Activated CD4-positive, alpha-beta T cell treated with anti-CD3 and anti-CD28 coated beads for 48 hours (primary cell): ENCODE data around the gene PTPRE.

Experiments used
- DNase-seq: peaks from one replicate; pipeline ENCODE4 v3.0.0-alpha.2; 2020

PTPRE gene

DNA sequence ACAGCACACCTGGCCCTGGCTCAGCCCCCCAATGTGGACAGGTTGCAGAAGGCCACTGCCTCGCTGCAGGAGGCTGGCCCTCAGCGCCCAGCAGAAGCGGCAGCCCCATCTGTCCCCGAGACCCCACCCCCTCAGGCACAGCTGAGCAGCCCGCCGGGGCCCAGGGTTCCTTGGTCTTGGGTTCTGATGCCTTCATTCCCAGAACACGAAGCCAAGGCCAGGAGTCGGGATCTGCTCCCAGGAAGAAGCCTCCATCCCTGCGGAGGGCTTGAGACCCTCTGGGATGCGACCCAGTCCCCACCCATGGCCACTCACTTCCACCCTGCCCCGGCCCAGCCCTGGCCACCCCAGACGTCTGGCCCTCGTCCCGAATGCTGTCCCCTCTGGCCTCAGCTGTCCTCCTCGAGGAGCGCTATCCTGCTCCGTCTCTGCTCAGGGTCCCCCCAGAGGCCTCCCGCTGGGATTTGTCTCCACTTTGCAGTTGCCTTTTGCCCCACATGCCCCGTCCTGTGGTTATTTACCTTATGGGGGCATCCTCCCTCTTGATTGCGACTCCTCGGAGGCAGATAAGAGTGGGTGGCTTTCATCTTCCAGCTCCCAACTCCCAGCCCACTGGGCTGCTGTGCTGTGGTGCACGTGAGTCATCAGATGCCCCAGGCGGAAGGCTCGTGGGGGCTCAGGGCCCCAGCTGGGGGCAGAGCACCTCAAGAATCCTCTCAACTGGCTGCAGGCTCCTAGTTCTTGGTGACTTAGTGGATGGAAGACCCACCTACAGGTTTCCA is 121.8 kb downstream of the PTPRE start:
- DNase-seq, result no peak

DNA sequence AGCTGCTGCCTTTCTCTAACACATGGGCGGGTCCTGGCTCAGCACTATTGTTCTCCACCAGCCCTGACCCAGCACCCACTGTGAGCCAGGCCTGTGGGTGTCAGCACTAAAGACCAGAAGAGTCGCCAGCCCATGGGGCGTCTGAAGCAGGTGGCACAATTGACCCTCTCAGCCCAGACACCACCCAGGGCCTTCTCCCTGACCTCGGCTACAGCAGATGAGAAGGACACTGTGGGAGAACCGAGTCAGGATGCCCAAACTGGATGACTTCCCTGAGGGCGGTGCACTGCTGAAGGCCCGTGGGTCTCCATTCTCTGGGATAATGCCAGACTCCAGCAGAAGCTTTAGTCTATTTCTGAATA is 122.4 kb downstream of the PTPRE start:
- DNase-seq, result no peak

DNA sequence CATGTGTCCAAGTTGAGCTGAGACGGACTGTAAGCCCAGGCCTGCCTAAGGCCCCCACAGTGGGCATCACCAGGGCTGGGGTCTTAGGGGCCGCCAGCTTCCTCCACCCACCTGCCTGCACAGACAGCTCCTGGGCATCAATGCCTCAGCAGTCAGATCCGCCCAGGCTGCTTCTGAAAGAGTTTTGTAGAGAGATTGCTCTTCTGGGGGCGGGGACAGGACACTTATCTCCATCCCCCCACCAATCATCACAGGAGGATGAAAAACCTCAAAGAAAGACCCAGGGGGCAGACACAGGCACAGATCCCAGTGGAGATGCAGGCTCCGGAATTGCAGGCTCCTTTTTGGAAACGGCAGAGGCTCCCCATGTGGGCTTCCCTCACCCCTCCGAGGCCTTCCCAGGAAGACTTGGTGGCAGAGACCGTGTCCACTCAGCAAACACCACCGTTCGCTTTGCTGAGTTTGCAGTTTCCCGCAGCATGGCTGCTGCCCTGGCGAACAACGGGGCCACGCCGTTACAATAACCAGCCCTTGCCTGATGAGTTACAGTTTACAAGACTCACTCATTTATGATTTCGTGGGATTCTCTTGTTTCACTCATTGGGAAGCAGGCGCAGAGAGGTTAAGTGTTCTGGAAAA is 122.9 kb downstream of the PTPRE start:
- DNase-seq, result no peak

DNA sequence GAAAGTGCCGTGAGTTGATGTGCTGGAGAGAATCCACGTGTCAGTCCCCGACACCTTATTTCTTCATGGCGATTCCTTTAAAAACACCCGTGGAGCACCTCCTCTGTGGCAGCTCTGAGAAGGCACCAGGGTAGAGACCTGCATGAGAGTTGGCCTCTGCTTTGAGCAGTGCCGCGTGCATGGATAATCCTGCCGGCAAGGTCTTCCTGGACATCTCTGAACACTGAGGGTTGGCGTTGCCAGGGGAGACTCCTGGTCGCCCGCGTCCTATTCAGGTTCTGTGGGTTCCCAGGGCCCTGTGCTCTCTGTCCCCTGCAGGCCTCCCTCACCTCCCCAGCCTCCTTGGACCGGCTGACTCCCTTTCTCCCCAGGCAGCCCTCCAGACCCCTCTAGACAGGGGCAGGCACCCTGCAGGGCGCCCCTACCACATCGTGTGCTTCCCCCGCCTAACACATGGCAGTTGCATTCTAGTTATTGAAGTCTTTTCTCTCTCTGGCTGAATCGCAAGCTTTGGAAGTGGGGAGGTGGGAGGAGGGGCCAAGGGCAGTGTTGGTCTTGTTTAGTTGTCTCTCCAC is 123.7 kb downstream of the PTPRE start:
- no peak for DNase-seq

DNA sequence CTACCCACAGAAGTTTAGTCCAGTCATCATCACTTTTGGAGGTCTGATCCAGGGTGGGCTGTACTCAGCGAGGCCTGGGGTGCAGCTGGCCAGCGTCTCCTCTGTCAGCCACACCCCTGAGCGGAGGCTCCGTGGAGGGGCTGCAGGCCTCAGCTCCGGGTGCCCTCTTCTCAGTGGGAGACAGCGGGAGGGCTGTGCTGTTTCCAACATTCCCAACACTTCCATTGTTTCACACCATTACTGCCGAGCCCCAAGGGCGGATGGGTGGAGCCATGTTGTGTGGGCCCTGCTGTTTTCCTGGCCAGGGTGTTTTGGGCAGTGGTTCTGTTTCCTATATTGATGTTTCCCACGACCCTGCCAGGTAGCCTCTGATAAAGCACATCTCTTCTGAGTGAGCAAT is 124.3 kb downstream of the PTPRE start:
- no peak for DNase-seq

DNA sequence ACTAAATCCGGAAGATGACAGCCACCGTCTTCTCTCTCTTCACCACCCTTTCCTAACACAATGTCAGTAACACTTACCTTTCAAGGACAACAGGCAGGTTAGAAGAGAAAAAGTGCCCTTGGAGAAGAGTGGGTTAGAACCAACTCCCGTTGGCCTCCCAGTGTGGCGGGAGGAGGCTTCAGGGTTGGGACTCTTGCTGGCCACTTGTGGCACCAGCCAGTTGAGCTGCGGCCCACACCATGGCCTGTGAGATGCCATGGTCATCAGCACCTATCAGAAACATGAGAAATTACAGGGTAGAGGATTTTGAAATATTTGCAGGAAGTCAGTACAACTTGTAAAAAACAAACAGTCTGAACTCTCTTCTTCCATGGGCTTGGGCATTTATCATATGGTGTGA is 125.6 kb downstream of the PTPRE start:
- no peak for DNase-seq

DNA sequence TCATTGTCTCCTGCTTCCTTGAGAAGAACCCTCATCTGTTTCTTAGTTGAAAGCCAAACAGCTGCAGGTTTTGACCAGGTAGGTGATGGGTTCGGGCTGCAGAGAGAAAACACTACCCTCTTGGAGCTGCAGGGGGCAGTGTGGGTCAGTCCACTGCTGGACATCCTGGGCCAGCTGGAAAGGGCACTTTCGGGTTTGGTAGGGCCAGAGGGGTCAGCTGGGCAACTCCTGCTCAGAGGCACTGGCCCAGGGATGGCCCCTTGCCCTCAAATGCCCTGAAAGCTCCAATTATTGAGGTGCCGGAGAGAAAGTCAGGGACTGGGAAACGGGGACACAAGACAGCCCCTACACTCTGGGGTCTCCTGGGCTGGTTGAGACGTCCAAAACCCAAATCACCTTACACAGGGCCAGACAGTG is 128.7 kb downstream of the PTPRE start:
- DNase-seq, result peak; percentile 76

DNA sequence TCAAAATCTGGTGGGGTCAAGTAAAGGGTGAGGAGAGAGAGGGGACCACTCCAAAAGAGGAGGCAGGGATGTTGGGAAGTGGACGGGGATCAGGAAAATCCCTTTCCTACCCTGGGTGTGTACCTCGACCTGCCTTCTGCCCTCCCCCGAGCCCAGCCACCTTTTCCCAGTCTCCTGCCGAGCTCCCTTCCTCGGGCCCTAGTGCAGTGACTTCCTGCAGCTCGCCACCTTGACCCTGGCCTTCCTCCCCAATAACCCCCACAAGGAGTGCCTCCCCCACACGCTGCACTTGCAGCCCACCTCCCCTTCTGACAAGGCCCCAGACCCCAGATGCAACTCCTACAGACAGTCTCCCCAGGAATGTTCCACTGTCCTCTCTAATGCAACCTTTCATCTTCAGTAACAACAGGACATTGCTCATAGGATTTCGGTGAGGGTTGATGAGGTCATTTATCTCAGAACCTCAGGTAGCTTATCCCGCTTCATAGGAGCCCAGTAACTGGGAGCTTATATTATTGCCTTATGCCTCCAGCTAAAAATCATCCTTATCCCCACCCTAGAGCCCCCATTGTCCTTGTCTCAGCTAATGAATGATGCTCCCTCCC is 129.2 kb downstream of the PTPRE start:
- no peak for DNase-seq

DNA sequence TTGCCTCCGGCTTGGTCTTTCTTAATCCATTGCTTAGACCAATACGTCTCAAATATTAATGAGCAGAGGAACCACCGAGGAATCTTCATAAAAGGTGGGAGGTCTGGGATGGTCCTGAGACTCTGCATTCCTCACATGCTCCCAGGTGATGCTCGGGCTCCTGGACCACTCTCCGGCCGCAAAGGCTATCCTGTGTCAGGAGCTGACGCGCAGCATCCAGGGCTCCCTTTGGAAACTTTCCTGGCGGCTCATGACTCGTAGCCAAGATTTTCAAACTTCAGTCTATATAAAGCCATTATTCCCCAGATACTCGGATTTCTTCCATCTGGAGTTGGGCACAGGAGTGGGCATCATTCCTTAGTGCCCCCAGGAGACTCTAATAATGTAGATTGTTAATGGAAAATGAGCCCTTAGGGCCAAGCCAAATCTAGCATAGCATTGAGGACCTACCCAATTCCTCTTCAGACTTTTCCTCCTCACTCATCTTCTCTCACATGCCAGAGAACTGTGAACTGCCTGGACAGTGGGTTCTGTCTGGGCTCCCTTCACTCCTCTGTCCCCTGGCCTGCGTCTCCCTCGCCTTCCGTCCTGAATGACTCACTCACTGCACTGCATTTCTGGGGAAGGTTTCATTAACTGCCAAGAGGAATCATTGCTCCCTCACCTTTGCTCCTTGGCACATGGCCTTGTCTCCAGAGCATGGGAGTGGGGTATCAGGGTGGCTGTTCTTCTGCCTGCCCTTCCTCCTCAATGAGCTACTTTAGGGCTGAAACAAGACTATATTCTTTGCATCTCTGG is 130.0 kb downstream of the PTPRE start:
- DNase-seq, result no peak

DNA sequence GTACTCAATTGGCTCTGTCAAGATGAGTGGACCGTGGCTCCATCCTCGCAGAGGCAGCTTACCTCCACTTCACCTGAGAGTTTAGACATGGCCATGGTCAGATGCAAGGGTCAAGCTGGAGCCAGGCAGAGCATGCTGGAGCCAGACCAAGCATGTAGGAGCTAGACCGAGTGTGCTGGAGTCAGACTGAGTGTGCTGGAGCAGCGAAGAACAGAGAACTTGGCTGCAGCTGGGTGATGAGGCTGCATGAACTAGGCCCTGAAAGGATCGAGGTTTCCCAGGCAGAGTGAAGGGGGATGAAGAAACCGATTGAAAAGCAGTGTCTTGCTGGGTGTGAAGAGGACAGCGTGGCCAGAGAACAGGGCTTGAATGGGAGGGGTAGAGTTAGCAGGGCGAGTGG is 133.2 kb downstream of the PTPRE start:
- no peak for DNase-seq

DNA sequence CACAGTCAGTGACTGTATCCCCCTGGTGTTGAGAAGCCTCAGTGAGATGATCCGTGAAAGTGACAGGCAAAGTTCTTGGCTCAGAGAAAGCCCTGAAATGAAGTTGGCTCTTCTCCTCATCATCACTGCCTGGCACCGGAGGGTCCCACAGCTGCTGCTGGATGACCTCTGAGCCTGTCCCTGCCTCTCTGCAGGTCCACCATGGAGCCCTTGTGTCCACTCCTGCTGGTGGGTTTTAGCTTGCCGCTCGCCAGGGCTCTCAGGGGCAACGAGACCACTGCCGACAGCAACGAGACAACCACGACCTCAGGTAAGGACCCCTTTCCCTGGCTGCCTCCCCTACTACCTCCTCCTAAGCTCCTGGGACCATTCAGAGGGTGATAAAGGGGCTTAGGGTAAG is 133.8 kb downstream of the PTPRE start:
- no peak for DNase-seq

DNA sequence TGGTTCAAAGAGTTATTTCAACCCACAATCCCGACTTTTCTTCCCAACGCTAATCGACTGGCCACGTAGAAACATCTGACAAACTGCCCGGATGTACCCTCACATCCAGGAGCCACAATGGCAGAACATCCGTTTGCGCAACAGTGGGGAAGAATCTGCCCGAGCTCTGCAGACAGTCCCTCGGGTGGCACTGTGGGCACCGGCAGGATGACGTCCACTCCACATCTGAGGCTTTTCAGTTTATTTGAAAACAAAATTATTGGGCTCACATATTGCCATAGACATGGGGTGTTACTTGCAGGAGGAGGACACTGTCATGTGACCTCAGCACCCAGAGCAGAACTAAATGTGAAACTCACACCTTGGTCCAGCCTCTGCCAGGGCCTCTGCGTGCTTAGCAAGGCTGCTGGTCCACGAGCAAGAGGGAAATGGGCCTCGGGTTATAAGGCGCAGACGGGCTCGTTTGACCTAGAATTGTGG is 135.3 kb downstream of the PTPRE start:
- DNase-seq, result no peak

DNA sequence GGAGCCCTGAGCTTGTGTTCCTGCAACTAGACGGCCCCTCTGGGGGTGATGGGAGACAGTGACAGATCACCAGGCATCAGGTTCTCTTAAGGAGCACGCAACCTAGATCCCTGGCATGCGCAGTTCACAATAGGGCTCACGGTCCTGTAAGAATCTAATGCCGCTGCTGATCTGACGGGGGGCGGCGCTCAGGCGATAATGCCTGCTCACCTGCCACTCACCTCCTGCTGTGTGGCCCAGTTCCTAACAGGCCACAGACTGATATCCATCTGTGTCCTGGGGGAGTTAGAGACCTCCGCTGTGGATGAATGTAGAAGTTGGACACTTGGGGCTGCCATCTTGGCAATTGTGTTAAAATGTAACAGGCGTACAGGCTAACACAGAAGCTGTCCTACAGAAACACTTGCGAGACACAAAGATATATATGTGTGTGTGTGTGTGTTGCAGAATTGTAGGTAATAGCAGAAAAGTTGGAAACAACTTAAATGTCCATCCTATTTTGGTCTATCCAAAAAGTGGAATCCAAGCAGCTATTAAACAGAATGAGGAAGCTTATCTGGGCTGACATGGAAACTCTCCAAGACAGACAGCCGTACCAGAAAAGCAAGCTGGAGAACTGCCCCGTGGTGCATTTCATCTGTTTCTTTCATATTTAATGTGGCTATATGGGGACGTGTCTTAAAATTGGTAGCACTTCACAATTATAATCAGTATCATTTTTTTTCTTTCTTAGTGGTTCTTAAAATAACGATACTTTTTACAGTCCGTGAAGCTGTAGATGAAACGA is 136.5 kb downstream of the PTPRE start:
- no peak for DNase-seq

DNA sequence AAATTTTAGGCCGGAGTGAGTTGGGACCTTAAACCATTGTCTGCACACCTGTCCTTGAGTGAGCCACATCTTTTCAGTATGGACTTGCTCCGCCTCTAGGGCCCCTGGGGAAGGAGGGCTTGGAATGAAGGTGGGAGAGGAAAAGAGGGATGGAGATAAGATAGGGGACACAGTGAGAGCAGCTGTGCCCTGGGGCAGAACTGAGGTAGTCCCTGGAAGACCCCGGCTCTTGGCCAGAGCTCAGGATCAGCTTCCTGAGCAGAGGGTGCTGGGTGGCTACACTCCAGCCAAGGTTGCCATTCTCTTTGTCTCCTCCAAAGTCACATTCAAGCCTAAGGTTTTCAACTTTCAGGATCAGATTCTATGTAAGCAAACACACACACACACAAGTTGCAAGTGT is 137.3 kb downstream of the PTPRE start:
- no peak for DNase-seq

DNA sequence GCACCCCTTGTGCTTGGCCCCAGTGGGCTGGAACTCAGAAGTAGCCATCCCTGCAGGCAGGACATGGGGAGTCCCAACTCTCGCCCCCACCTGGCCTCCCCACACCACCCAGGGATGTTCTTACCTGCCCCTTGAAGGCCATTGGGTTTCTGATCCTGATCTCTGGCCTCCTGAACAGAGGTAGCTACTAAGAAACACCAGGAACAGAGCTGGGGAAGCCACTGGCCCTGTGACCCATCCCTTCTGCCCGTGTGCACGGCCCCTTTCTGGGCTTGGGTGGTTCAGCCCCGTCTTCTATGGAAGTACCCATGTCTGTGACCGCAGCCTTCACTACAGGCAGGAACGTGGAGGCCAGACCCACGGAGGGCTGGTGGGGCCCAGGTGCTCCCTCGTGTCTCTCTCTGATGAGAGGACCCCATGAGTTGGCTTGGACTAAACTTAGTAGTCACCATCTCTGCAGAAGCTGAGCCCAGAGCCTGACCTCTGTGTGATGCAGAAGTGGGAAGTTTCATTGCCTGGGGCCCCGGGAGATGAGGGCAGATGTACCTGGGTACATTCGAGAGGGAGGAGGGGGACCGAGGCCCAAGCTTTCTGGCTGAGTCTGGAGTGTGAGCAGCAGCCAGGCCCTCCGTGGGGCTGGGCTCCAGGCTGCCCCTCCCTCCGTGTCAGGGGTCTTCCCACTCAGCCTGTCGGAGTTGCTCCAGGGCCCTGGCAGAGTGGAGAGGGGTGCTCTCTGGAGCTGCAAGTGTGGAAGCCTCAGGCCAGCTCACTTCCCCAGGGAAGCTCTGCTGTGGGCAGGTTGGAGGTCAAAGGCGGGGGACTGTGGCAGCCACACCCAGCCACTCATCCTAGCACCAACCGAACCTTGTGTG is 138.3 kb downstream of the PTPRE start:
- no peak for DNase-seq

DNA sequence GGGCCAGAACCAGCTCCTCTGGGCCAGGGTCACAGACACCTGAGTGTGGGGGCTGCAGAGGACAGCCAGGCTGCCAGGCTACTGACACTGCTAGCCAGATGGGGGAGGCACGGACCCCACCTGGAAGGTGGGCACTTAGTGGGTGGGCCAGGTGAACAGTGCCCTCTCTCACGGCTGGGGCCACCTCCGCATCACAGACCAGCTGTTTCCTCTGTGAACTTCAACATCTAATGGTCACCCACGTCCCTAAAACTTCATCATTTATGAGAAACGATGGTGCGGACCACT is 138.9 kb downstream of the PTPRE start:
- no peak for DNase-seq

DNA sequence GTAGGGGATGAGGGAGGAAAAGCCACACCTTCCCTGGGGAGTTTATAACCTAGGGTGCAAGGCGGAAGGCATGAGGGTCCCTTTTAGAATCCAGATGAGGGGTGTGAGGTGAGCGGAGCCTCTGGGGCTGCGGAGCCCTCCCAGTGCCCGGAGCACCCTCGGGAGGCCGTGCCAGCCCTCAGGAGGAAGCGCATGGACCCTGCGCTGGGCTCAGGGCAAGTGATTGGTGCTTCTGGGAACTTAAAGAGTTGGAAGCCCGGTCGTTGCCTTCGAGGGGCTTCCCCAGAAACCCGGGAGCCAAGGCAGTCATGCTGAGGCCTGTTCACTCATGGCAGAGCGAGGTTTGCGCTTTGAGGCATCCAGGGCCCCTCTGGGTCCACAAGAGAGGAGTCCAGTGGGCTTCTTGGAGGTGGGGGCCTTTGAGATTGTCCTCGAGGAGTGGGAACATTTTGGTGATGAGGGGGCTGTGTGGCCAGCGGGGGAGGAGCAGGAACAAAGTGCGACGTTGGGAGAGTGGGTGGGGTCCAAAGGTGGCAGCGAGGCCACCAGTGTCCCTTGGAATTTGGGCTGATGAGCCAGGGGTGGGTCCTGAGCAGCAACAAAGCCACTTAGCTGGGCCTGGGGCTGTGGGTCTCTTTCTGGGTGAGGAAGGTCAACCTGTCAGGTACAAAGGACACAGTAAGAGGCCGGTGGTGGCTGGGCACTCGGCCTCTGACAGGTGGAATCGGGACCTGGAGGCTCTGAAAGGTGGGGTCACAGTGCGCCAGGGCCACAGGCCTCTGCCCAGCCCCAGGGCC is 139.5 kb downstream of the PTPRE start:
- no peak for DNase-seq

DNA sequence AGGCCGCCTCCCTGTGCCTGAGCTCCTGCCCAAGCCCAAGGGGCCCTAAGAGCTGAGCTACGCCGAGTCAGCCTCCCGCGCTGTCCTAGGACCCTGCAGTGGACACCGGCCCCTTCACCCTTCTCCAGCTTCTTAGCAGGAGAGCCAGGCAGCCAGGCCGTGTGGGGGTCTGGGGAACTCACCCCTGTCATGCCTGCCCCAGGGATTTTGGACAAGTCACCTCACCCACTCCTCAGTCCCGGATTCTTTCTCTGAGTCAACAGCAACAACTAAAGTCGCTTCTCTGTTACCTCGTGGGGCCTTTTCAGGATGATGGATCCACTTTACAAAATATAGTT is 140.0 kb downstream of the PTPRE start:
- no peak for DNase-seq

DNA sequence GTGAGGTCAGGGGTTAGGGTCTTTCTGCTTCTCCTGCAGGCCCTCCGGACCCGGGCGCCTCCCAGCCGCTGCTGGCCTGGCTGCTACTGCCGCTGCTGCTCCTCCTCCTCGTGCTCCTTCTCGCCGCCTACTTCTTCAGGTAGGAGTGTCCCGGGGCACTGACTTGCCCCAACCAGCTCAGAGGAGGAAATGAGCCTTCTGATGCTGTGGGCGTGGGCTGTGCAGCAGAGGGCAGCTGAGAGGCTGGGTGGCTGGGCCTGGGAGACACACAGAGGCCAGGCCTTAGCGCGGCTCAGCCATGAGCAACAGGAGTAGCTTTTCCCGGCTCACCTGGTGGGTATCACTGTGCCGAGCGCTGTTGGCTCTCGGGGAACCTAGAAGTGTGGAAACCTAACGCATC is 140.4 kb downstream of the PTPRE start:
- DNase-seq, result peak; percentile 88

DNA sequence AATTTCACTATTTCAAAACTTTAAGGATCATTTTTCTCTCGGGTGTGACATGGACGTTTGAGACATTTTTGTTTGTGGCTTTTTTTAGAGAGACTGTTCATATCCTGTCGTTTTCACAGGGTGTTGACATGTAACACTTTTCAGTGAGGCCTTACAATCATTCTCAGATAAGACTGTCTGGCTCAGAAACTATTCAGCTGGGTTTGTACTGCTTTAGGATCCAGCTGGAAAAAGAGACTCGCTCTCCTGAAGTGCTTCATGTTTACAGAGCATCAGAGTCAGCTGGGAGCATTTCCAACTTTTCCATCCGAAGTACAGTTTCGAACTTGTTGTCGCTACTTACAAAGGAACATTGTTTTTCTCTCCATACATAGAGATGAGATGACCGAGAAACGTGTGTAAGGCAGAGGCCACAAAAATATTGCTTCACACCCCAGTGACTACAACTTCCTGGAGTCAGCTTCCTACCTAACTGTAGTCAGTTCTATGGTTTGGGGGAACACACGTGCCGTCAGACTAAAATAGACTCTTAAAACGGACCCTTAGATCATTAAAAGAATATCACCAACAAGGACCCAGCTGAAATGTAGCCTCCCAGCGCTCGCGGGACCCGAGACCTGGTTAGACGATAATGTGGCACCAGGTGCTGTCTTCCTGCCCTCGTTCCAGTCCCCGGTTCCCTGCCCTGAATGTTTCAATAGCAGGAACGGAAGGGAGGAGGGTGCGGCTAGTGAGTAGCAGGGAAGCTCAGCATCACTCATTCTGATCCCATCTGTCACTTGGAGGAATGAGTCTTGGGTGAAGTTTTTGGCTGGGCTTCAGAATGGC is 141.3 kb downstream of the PTPRE start:
- peak; percentile 40 for DNase-seq
